ENCODE measurements around the gene PFN1.

The PFN1 gene

GRCh38 chr17:4896332-4897197, 51.8 kb downstream of the PFN1 start:
- no peak for DNase-seq (ENCODE audit: low read depth)

- DNase-seq (ENCODE audit: low read depth), result no peak
Observed at GRCh38 chr17:4895657-4896331, 52.5 kb downstream of the PFN1 start.
